AG10803 (cell line): ENCODE measurements around the gene FOXP1.
A peak's percentile ranks its signal among the peaks of the same experiment; 100 is the strongest.

ENCODE experiments used
- DNase-seq: peaks from one replicate; pipeline ENCODE4 v3.0.0; 2010; ENCODE audit warnings: low read depth
- H3K4me3 ChIP-seq: 2 replicates; pipeline ENCODE4 v1.5.1; 2011; ENCODE audit warnings: mild to moderate bottlenecking, low read length, control low read depth
- TF ChIP-seq, protein P1 (sequence below): conservative IDR thresholded peaks from 2 replicates; pipeline ENCODE4 v1.5.1; 2011; ENCODE audit warnings: mild to moderate bottlenecking, low read length, control low read depth, inconsistent platforms

The FOXP1 gene

DNA sequence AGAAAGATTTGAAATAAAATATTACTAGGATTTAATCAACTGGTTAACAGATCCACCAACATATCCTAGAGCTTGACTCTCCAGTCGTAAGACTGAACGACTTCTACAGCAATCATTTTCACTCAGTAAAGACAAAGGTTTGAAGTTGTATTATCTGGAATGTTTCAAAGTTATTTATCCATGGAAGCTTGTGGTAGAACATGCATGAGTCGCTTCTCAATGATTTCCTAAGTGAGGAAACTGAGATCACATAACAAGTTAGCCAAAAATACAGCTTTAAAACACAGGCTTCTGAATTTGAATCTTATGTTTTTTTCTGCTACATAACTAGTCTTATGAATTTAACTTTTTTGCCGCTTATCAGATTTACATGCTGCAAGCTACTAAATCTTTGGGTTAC, 241.8 kb downstream of the FOXP1 start:
- peak; percentile 86 for DNase-seq
- TF ChIP-seq, protein P1, sequence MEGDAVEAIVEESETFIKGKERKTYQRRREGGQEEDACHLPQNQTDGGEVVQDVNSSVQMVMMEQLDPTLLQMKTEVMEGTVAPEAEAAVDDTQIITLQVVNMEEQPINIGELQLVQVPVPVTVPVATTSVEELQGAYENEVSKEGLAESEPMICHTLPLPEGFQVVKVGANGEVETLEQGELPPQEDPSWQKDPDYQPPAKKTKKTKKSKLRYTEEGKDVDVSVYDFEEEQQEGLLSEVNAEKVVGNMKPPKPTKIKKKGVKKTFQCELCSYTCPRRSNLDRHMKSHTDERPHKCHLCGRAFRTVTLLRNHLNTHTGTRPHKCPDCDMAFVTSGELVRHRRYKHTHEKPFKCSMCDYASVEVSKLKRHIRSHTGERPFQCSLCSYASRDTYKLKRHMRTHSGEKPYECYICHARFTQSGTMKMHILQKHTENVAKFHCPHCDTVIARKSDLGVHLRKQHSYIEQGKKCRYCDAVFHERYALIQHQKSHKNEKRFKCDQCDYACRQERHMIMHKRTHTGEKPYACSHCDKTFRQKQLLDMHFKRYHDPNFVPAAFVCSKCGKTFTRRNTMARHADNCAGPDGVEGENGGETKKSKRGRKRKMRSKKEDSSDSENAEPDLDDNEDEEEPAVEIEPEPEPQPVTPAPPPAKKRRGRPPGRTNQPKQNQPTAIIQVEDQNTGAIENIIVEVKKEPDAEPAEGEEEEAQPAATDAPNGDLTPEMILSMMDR, result no peak
- H3K4me3 ChIP-seq, result no peak overlapping the region

DNA sequence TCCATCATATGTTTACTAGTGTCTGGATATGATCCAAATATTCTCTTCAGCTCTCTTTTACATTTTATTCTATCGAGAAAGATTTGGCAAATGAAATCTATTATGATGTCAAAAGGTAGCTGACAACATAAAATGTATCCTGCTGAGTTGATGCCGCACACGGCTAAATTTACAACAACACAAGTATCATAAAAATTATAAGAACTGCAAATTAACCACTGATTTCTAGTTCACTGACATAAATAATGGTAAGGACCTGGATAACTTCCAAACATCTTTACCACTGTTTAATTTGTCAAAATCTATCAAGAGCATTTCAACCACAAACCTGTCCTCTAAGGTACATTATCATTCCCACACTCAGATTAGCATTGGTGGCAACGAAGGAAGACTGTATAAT, 244.5 kb downstream of the FOXP1 start:
- no peak for DNase-seq
- TF ChIP-seq, protein P1, result no peak
- no peak overlapping the region for H3K4me3 ChIP-seq

DNA sequence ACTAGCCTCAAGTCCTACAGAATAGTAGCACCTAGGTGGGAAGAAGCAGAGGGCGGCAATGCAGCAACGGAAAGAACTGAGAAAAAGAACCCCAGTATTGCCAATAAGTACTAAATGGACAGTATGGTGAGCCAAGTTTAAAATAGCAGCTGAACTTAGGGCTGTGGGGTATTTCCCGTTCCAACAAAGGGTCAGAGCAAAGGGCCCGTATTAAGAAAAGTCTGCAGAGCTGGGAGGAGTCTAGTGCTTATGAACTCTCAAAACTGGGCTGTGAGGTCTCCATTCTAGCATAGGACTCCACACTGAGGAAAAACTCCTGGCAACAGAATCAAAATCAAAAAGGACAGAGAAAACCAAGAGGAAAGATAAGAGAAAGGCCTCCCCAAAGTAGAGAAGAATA, 250.7 kb downstream of the FOXP1 start:
- TF ChIP-seq, protein P1, result no peak
- no peak overlapping the region for H3K4me3 ChIP-seq
- DNase-seq, result no peak

DNA sequence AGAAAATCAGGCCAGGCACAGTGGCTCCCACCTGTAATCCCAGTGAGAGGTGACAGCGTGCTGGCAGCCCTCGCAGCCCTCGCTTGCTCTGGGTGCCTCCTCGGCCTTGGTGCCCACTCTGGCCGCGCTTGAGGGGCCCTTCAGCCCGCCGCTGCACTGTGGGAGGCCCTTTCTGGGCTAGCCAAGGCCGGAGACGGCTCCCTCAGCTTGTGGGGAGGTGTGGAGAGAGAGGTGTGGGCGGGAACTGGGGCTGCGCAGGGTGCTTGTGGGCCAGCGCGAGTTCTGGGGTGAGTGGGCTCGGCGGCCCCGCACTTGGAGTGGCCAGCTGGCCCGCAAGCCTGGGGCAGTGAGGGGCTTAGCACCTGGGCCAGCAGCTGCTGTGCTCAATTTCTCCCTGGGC, 252.6 kb downstream of the FOXP1 start:
- TF ChIP-seq, protein P1, result no peak
- H3K4me3 ChIP-seq, result no peak overlapping the region
- DNase-seq, result no peak

DNA sequence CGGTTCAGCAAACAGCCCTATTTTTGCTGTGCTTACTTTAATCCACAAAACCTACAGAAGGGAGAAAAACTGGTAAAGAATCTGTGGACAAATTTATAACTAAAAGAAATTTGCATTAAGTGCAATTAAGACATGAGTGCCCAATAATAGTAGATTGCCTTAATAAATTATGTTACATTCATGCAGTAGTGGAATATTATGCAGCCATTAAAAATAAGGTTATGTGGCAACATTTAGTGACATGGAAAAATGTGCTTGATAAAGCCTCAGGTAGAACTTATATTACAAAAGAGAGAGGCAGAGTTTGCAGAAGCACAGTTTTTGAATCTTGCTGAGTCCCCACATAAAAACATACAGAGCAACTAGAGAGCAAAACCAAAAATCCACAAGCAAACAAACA, 253.0 kb downstream of the FOXP1 start:
- DNase-seq, result no peak
- H3K4me3 ChIP-seq, result no peak overlapping the region
- TF ChIP-seq, protein P1, result no peak

DNA sequence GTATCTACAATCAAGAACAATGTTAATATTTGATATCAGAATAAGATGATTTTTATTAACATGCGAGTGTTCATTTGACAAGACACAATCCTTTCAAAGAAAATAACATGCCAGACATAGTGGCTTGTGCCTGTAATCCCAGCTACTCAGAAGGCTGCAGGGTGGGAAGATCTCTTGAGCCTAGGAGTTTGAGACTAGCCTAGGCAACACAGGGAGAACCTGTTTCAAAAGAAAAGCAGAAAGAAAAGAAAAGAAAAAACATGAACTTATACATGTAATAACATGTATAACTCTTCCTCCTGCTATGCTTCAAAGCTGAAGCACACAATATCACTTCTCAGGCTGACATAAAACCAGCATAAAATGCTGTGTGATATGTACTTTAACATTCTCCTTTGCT, 253.7 kb downstream of the FOXP1 start:
- TF ChIP-seq, protein P1, result no peak
- H3K4me3 ChIP-seq, result no peak overlapping the region
- DNase-seq, result no peak

DNA sequence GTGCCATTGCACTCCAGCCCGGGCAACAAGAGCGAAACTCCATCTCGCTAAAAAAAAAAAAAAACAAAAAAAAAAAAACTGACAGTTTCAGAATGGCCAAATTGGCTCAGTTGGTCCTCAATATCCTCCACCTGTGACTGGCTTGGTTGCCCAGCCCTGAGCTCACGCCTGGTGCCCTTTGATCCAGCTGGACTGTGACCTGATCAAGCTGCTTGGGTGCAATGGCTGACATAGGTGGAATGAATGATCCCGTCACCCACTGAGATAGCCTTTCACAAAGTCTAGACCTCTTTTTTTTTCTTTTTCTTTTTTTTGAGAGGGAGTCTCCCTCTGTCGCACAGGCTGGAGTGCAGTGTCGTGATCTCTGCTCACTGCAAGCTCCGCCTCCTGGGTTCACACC, 254.6 kb downstream of the FOXP1 start:
- no peak for DNase-seq
- TF ChIP-seq, protein P1, result no peak

More for the DNA sequence above, 254.6 kb downstream of the FOXP1 start:
- no peak overlapping the region for H3K4me3 ChIP-seq
